Right lobe of liver (tissue), 6 donors: ENCODE results near the gene AGAP3. TPM values are rescaled to one million over a fixed set of nuclear protein-coding genes. Genes with fewer than 3 reads are reported as not detected.

Experiments
- ATAC-seq, 4 donors: fragments of 200-7000 bp; cut with Tn5 transposase; one replicate each; pipeline ENCODE4 v1.9.1; 2020; ENCODE audit warnings: mild to moderate bottlenecking in 4 of 4, moderate library complexity in 4 of 4
- DNase-seq, 3 donors: peaks; one replicate each; pipeline ENCODE4 v3.0.0-alpha.2; 2020
- H3K27ac ChIP-seq, 3 donors: fragments of 200-600 bp; one replicate each; pipeline ENCODE4 v1.8.0; 2022
- H3K27me3 ChIP-seq, 2 donors: fragments of 200-600 bp; one replicate each; pipeline ENCODE4 v1.8.0; 2022
- H3K36me3 ChIP-seq, 4 donors: fragments of 200-600 bp; sonication (generic) in 1 of 4; one replicate each; pipeline versions ENCODE4 v1.5.1 to v1.8.0; 2017 to 2022; ENCODE audit warnings: control low read depth in 1 of 4
- H3K4me1 ChIP-seq, 4 donors: fragments of 200-600 bp; sonication (generic) in 1 of 4; one replicate each; pipeline versions ENCODE4 v1.5.1 to v1.8.0; 2017 to 2022; ENCODE audit warnings: control low read depth in 1 of 4
- H3K4me3 ChIP-seq, 3 donors: fragments of 200-600 bp; one replicate each; pipeline ENCODE4 v1.8.0; 2022
- H3K9me3 ChIP-seq, 4 donors: fragments of 200-600 bp; sonication (generic) in 1 of 4; one replicate each; pipeline versions ENCODE4 v1.5.1 to v1.8.0; 2017 to 2022; ENCODE audit warnings: control low read depth in 1 of 4
- POLR2A ChIP-seq: fragments of 450-650 bp; IDR thresholded peaks from one replicate; pipeline ENCODE4 v1.6.1; 2017; ENCODE audit warnings: antibody characterized with exemption, mild to moderate bottlenecking
- WGBS: methylation state at CpG from one replicate; pipeline ENCODE4 v1.1.6; 2018; ENCODE audit warnings: low coverage, low lambda C conversion rate; ENCODE audit not compliant: insufficient coverage; ENCODE audit errors: missing lambda C conversion rate; 5-methylcytosine and 5-hydroxymethylcytosine counted together
- intact Hi-C, 2 donors: fragments of 100-400 bp; cut with DNase I; formaldehyde crosslinking; loops; one replicate each; pipeline versions ENCODE4 v1.11.2 to v1.14.1; 2022
- total RNA-seq, 6 experiments: library from RNA; depleted of rRNA in 2 of 6; stranded (reverse); fragments of >200 nt in 2 of 6; fragmentation: NEBNext Ultra II Directional in 3 of 6; extraction: Animal tissue kit (Norgen Biotek cat#: 25700) in 3 of 6; gene quantifications; one replicate each; pipeline versions ENCODE4 v1.1.0 to v1.2.4, GENCODE V29; 2016 to 2023
- TF ChIP-seq, protein P1 (sequence below), 4 donors: fragments of 200-600 bp in 3 of 4; fragments of 450-650 bp in 1 of 4; IDR thresholded peaks; one replicate each; pipeline versions ENCODE4 v1.5.1 to v1.8.0; 2016 to 2022; ENCODE audit warnings: antibody characterized with exemption in 4 of 4, mild to moderate bottlenecking in 2 of 4
- donor health status: DM: no; HTN: yes; CAD: no.
- donor health status: DM: no; HTN: no; CAD: no.
- donor health status: DM: no; HTN: no; CAD: no.
- donor health status: DM: no; HTN: yes; CAD: no.
- donor health status: DM: no; HTN: yes; CAD: no.

Gene AGAP3
- total RNA-seq, 6 experiments from 2014 or later: 36.3 to 44.3 (median 39.5) TPM

DNA sequence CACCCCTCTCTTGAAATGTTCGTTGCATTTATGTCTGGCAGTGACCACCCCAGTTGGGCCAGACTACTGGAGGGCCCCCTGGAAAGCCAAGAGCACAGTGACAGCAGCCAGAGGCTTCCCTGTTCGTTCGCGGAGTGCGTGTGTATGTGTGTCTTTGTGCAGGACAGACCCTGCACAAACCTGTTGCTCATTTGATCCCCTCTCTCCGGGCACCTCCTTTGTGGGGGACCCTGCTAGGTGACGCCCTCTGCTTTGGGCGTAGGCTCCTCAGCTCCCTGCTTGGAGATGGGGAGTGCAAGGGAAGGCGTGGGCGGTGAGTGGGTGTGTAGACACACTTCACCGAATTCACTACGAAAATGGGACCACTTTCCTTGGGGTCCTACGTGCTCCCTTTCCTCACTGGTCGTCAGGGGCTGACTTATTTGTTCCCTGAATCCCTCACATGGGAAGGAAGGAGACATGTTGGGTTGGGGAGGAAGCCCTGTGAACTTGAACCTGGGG is 38.7 kb downstream of the AGAP3 start:
- intact Hi-C loops: loop anchor here in 1 of 2 donors (10.0 kb wide), 1 partner anchor 50 kb away; no protein-coding TSS in a partner anchor
- DNase-seq (no peak), ATAC-seq (no peak)
- no peak overlapping the region for H3K4me3 ChIP-seq
- no peaks in the 10 kb centered on the region for H3K9me3 ChIP-seq
- H3K27ac ChIP-seq: no peak overlapping the region
- peaks cover 0 to 33% (median 11%) of the 10 kb centered on the region in 4 donors for H3K36me3 ChIP-seq
- 77% methylated on average over 7 of the region's 14 CpGs for WGBS
- TF ChIP-seq, protein P1, sequence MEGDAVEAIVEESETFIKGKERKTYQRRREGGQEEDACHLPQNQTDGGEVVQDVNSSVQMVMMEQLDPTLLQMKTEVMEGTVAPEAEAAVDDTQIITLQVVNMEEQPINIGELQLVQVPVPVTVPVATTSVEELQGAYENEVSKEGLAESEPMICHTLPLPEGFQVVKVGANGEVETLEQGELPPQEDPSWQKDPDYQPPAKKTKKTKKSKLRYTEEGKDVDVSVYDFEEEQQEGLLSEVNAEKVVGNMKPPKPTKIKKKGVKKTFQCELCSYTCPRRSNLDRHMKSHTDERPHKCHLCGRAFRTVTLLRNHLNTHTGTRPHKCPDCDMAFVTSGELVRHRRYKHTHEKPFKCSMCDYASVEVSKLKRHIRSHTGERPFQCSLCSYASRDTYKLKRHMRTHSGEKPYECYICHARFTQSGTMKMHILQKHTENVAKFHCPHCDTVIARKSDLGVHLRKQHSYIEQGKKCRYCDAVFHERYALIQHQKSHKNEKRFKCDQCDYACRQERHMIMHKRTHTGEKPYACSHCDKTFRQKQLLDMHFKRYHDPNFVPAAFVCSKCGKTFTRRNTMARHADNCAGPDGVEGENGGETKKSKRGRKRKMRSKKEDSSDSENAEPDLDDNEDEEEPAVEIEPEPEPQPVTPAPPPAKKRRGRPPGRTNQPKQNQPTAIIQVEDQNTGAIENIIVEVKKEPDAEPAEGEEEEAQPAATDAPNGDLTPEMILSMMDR (IDR thresholded peaks at IDR 0.05): no peak
- no peak for TF ChIP-seq POLR2A
- no peaks in the 10 kb centered on the region for H3K27me3 ChIP-seq
- no peaks in the 10 kb centered on the region for H3K4me1 ChIP-seq

DNA sequence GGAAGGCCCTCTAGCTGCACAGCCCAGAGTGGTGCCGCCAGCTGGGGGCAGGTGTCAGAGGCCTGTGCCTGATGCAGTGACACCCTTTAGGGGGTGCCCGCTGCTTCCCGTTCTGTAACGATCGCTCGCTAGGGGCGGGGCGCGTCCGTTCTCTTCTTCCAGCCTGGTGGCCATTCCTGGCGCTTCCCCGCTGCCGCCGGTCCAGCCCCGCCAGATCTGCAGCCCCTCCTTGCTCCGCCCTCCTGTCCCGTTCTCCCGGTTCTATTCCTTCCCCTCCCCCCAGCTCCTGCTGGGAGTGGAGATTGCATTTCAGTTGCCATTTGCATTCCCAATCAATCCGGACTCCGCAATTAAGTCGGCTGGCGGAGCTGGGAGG is 39.2 kb downstream of the AGAP3 start:
- ATAC-seq: no peak
- Histone ChIP-seq H3K4me1 (no peaks in the 10 kb centered on the region), H3K36me3 (peaks cover 0 to 34% (median 10%) of the 10 kb centered on the region in 4 donors), H3K27ac (no peak overlapping the region), H3K27me3 (no peaks in the 10 kb centered on the region), H3K4me3 (peak overlapping the region in 2 of 3 donors; percentile 3 to 18), H3K9me3 (no peaks in the 10 kb centered on the region)
- 76% methylated on average over 12 of the region's 22 CpGs for WGBS
- TF ChIP-seq POLR2A: no peak
- TF ChIP-seq, protein P1 (IDR thresholded peaks at IDR 0.05): no peak
- intact Hi-C loops: loop anchor here in 1 of 2 donors (10.0 kb wide), 1 partner anchor 49 kb away; no protein-coding TSS in a partner anchor
- no peak for DNase-seq

DNA sequence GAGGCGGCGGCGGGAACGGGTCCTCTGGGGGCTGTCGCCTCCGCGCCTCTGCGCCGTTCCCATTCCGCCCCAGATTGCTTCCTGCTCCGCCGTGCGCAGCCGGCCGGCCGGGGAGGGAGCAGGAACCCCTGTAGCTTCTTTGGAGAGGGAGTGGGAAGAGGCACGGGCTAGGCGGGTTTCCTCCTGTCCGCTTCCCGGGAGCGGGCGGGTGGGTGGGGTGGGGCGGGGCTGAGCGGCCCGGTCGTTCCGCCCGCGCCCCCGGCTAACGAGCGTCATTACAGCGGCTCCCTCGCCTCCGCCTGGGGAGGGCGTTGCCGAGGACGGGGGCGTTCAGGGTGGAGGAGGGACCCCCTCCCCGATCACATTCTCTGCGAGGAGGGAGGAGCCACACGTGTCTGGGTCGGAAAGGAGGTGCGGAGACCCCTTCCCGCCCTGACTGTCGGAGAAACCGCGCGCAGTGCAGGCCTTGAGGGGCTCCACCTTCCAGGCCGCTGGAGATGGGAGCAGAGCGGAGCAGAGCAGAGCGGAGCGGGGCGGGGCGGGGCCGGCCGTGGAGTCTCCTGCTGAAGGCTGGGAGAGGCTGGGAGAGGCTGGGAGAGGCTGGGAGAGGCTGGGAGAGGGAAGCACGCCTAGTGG is 39.7 kb downstream of the AGAP3 start:
- intact Hi-C loops: loop anchor here in 1 of 2 donors (10.0 kb wide), 1 partner anchor 49 kb away; no protein-coding TSS in a partner anchor
- no peak for DNase-seq
- 75% methylated on average over 31 of the region's 58 CpGs for WGBS
- no peaks in the 10 kb centered on the region for H3K4me1 ChIP-seq
- no peaks in the 10 kb centered on the region for H3K27me3 ChIP-seq
- H3K4me3 ChIP-seq: peak overlapping the region in 2 of 3 donors; percentile 3 to 18
- no peaks in the 10 kb centered on the region for H3K9me3 ChIP-seq
- peaks cover 0 to 34% (median 9%) of the 10 kb centered on the region in 4 donors for H3K36me3 ChIP-seq
- no peak for ATAC-seq
- H3K27ac ChIP-seq: no peak overlapping the region
- TF ChIP-seq, protein P1 (IDR thresholded peaks at IDR 0.05): no peak
- TF ChIP-seq POLR2A: no peak

DNA sequence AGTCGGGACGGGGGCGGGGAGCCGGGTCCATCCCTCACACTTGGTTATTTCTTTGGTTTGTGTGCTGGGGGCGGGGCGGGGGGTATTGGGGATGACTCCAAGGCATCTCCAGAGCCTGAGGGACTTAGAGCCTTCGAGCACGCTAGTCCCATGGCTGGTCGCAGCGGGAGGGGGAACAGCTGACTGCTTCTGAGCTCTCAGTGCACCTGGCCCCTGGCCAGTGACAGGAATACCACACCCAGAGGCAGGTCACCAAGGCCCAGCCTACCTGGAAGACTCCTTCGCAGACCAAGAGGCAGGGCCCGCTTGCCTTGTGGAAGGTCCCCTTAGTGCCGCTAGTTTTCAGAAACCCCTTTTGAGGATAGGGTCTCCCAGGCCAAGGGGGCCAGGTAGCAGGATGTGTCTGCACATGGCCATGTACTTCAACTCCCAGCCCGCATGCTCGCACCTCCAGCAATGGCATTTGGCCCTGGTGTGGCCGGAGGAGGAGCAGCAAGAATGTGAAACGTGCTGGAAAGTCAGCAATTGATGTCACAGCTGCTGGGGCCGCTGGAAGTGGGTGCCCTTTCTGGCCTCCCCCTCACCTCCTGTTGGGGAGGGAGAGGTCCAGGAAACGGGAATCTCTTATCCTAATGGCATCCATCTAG is 40.3 kb downstream of the AGAP3 start:
- Histone ChIP-seq H3K4me3 (no peak overlapping the region), H3K27ac (no peak overlapping the region), H3K9me3 (no peaks in the 10 kb centered on the region), H3K36me3 (peaks cover 0 to 37% (median 12%) of the 10 kb centered on the region in 4 donors), H3K4me1 (no peaks in the 10 kb centered on the region), H3K27me3 (no peaks in the 10 kb centered on the region)
- DNase-seq (no peak), ATAC-seq (no peak)
- intact Hi-C loops: loop anchor here in 1 of 2 donors (10.0 kb wide), 1 partner anchor 48 kb away; no protein-coding TSS in a partner anchor
- 54% methylated on average over 4 of the region's 19 CpGs for WGBS
- TF ChIP-seq, protein P1 (IDR thresholded peaks at IDR 0.05): no peak
